ENCODE results near the gene RPP30. TPM values are rescaled to one million over a fixed set of nuclear protein-coding genes. Genes with fewer than 3 reads are reported as not detected.
"Not testable (repeated sequence)": the region's sequence is repeated elsewhere in the genome, so short reads cannot be mapped to it uniquely, and the experiment has no call there.

The RPP30 gene
- total RNA-seq, 2 donors from 2014 or later, result 28.2 to 28.6 TPM

DNA sequence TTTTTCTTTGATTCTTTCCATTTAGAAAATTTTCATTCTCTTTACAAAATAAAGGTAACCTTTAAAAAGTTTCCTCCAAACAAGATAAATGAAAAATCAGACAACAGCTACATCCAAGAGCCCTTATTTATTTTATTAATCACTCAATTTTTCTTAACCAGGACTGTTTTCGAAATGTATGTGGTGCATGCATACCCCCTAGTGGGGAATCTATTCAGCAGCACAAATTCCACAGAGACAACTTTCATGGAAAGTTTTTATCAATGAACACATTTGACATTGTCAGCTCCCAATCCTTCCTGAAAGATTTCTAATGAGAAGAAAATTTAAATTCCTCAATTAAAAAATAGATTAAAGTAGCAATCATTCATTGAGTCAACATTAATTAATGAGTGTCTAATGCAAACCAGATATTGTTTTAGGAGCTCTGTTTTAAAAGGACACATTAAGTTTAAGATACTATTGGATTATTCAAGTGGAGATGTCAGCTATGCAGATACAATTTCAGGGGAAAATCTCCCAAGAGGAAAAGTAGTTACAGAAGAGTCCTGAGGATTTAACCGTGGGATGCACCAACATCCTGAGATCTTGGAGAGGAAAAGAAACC, 8.8 kb upstream of the RPP30 start:
- no peak for DNase-seq (ENCODE audit: low spot score)
- intact Hi-C loops (cut with DNase I), result loop anchor here in 1 of 2 donors (10.0 kb wide), 1 partner anchor 1068 kb away; no protein-coding TSS in a partner anchor

DNA sequence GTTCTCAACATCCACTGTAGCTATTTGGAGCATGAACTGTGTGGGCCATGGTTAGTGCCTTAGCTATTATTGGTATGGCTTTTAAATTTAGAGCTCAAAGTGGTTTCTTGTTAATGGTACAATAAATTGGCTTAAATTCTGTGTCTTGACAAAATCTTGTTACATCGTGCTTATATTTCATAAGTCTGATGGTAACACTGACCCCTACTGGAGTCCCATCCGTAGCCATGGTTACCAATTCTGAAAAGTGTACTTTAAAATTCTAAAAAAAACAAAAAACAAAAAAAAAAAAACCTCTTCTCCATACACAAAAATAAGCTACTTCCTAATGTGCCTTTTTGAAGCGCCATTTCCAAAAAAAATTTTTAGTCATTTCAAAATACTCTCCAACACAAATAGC, 6.4 kb upstream of the RPP30 start:
- intact Hi-C loops (cut with DNase I), result loop anchor here in 1 of 2 donors (10.0 kb wide), 1 partner anchor 1071 kb away; no protein-coding TSS in a partner anchor
- no peak for DNase-seq (ENCODE audit: low spot score)

GRCh38 chr10:90866050-90866598, 5.7 kb upstream of the RPP30 start:
- intact Hi-C loops (cut with DNase I), result loop anchor here in 1 of 2 donors (10.0 kb wide), 1 partner anchor 1071 kb away; no protein-coding TSS in a partner anchor
- DNase-seq (ENCODE audit: low spot score), result no peak

GRCh38 chr10:90871279-90871765, 452 bp upstream of the RPP30 start:
- no peak for DNase-seq (ENCODE audit: low spot score)
- intact Hi-C loops (cut with DNase I), result no loop called here

GRCh38 chr10:90872648-90873020, 860 bp downstream of the RPP30 start:
- intact Hi-C loops (cut with DNase I), result no loop called here

DNA sequence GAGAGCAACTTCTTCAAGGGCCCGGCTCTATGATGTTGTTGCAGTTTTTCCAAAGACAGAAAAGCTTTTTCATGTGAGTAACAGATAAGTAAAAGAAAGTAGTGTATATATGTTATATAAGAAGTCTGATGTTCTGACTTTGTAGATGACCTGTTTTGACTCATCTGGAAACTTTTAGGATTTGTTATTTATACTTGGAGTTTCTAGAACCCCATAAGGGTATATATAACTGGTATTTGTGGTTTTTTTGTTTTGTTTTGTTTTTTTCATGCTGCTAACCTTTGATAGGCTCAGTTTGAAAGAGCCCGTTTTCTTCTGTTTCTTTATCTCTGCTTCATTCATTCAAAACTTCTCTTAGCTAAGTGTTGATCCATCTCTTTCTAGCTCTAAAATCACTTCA, 7.3 kb downstream of the RPP30 start:
- intact Hi-C loops (cut with DNase I), result no loop called here
- DNase-seq (ENCODE audit: low spot score), result no peak

More at GRCh38 chr10:90872648-90873020, 860 bp downstream of the RPP30 start:
- DNase-seq (ENCODE audit: low spot score), result no peak

GRCh38 chr10:90880059-90880719, 8.4 kb downstream of the RPP30 start:
- DNase-seq (ENCODE audit: low spot score); intact Hi-C loops (cut with DNase I): not testable (repeated sequence)

DNA sequence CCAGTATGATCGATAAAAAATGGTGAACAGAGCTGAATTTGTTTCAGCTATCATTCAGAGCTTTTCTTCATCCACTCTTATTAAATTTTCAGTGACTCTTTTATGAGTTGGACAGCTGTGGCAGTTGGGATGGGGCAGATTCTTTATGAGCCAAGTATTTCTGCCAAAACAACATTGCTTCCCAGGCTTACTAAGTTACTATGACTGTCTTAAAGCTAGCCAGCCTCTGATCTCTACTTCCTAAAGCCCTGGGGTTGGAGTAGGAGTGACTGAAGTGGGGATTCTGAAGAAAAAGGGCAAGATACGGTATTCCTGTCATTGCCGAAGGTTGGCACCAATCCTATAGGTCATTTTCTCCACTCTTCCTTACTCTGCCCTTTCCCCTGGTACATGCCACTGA, 12.7 kb downstream of the RPP30 start:
- intact Hi-C loops (cut with DNase I), result no loop called here
- DNase-seq (ENCODE audit: low spot score), result no peak

GRCh38 chr10:90885176-90885575, 13.4 kb downstream of the RPP30 start:
- no peak for DNase-seq (ENCODE audit: low spot score)
- intact Hi-C loops (cut with DNase I), result no loop called here

GRCh38 chr10:90887555-90887954, 15.8 kb downstream of the RPP30 start:
- DNase-seq (ENCODE audit: low spot score), result no peak
- intact Hi-C loops (cut with DNase I), result no loop called here

DNA sequence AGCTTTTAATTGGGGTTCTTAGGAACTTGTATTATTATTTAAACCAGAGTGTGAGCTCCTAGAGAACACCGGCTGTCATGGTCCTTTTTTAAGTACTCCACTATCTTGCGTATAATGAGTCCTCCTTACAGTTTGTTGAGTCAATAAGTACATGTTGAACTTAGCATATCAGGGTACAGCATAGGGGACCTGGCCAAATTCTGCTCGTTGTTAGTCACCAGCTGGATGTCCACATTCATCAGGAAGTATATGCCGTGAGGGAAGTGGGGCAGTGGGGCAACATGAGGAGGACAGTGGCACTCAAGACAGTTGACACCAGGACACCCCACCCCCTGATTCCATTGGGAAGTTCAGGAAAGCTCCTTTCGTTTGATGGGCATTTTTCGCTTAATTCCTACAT, 16.6 kb downstream of the RPP30 start:
- intact Hi-C loops (cut with DNase I), result no loop called here
- no peak for DNase-seq (ENCODE audit: low spot score)

DNA sequence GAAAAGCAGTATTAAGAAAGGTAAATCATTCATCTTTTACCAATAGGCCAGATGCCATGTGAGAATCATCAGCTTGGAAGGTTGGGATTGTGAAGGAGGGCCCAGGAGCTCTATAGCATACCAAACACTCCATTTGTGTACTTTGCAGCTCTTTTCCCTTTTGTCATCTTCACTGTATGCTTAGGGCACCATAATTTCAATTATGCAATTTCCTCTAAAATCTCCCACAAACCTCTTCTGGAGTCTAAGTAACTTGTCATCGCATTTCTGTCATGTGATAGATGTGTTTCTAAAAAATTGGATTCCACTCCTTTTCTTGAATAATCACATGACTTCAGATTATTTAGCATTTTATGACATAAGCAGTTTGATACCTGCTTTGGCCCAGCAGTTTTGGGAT, 17.9 kb downstream of the RPP30 start:
- DNase-seq (ENCODE audit: low spot score), result no peak
- intact Hi-C loops (cut with DNase I), result no loop called here

DNA sequence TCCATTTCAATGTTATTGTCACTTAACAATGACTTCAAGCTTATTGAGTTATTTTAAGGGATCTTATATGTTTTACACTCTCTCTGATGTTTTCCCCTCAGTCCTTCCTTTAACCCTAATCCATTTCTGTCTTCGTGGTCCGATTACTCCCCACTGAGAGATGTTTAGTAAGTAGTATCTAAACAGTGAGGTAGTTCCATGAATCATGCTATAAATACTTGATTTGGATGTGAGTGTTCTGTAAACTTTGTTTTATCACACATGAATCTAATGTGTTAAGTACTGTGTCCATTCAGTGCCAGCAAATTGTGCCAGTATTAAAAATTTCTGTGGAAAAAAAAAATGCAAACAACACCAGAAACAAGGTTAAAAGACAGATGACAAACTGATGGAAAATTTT, 18.6 kb downstream of the RPP30 start:
- intact Hi-C loops (cut with DNase I), result no loop called here
- DNase-seq (ENCODE audit: low spot score), result no peak

GRCh38 chr10:90893190-90893589, 21.4 kb downstream of the RPP30 start:
- intact Hi-C loops (cut with DNase I), result no loop called here
- DNase-seq (ENCODE audit: low spot score), result no peak

DNA sequence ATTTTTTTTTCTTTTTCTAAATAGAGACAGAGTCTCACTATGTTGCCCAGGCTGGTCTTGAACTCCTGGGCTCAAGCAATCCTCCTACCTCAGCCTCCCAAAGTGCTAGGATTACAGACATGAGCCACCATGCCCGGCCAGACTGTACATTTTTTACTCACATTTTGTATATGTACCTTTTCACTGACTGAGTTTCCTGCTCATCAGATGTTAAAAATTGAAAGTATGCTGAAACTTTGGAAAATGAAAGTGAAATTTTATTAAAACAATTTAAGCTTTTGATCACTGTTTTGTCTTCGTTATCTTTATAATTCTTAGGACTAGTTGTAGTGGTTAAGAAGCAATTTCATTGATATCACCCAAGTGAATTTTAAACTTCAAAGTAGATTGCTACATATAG, 25.1 kb downstream of the RPP30 start:
- DNase-seq (ENCODE audit: low spot score); intact Hi-C loops (cut with DNase I): not testable (repeated sequence)

DNA sequence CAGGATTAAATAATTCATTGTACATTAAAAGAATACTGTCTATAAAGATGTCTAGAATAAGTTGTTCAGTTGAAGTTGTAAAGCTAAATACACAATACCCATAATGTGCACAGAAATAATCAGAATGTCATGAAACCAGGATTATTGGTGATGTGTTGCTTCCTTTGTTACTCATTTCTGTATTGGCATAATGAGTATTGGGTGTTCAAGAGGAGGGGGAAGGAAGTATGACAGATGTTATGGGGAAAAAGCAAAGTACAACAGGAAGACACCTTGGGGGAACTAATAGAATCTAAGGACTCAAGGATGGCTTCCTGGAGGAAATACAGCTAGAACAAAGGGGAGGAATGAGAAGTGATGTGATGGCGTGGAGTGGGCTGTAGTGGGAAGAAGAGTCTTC, 34.2 kb downstream of the RPP30 start:
- DNase-seq (ENCODE audit: low spot score), result no peak
- intact Hi-C loops (cut with DNase I), result no loop called here

- no peak for DNase-seq (ENCODE audit: low spot score)
- intact Hi-C loops (cut with DNase I), result no loop called here
Measured at GRCh38 chr10:90906596-90906995, 34.8 kb downstream of the RPP30 start.

DNA sequence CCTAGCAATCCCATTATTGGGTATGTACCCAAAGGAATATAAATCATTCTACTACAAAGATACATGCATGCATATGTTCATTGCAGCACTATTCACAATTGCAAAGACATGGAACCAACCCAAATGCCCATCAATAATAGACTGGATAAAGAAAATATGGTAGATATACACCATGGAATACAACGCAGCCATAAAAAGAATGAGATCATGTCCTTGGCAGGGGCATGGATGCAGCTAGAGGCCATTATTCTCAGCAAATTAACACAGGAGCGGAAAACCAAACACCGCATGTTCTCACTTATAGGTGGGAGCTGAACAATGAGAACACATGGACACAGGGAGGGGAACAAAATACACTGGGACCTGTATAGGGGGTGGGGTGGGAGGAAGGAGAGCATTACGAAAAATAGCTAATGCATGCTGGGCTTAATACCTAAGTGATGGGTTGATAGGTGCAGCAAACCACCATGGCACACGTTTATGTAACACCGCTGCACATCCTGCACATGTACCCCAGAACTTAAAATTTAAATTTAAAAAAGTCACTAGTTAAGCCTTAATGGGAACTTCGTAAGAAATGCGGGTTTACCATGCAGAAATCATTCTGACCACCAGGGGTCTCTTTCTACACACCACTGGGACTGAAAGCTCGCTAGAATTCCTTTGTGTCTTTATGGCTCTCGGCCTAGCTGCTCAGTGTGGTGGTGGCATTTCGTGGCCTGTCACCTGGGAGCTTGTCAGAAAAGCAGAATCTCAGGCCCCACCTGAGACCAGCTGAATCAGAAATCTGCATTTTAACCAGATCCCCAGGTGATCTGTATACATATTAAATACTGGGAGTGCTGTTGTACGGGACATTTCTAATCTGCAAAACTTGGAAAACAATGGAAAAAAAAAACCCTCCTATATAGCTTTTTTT, 39.6 kb downstream of the RPP30 start:
- no peak for DNase-seq (ENCODE audit: low spot score)
- intact Hi-C loops (cut with DNase I), result loop anchor here (10.0 kb wide), 2 partner anchors 253 to 343 kb away; no protein-coding TSS in a partner anchor

GRCh38 chr10:90912174-90912573, 40.4 kb downstream of the RPP30 start:
- intact Hi-C loops (cut with DNase I), result loop anchor here (10.0 kb wide), 2 partner anchors 253 to 343 kb away; no protein-coding TSS in a partner anchor

More at GRCh38 chr10:90912174-90912573, 40.4 kb downstream of the RPP30 start:
- DNase-seq (ENCODE audit: low spot score), result no peak
